K562 (cell line): Measurements from ENCODE around the gene SLC28A3. TPM values are rescaled to one million over a fixed set of nuclear protein-coding genes. Genes with fewer than 3 reads are reported as not detected.

Experiments
- ATAC-seq: fragments of 200-7000 bp; cut with Tn5 transposase; 3 replicates; pipeline ENCODE4 v1.9.1; 2020; ENCODE audit warnings: moderate library complexity
- BruUV-seq: library from RNA; stranded (reverse); fragments of 400-500 nt; replicated peaks from 2 replicates; lab custom pipeline; 2021; lab: Mats Ljungman, UMichigan
- CTCF ChIA-PET: fragments of 300-600 bp; formaldehyde crosslinking; extraction: SDS; loops from one replicate; lab custom pipeline; 2021; ENCODE audit warnings: low intra/inter-chr PET ratio; lab: Yijun Ruan, JAX
- POLR2A ChIA-PET: fragments of 300-600, 350-650 bp; sonication (Branson Sonifier 250); formaldehyde crosslinking; extraction: SDS; loops from one replicate; lab custom pipeline; 2021; ENCODE audit warnings: antibody characterized with exemption, inconsistent platforms; lab: Yijun Ruan, JAX
- DNase-seq, 4 experiments: peaks; one replicate each; pipeline versions ENCODE4 v3.0.0 to v3.0.0-alpha.2; 2011 to 2018; ENCODE audit warnings: low spot score in 3 of 4, mixed read lengths in 3 of 4; ENCODE audit errors: extremely low read depth in 1 of 4
- FAIRE-seq: peaks from 2 replicates; lab custom pipeline; 2011; peaks lifted over from hg19 to GRCh38; lab: Jason Lieb, UNC
- H2AFZ ChIP-seq: 2 replicates; pipeline ENCODE4 v1.6.0; 2011; ENCODE audit warnings: low read depth, low read length, control low read depth, inconsistent platforms
- H3K27ac ChIP-seq: fragments of 200-600 bp; 3 replicates; pipeline ENCODE4 v1.8.0; 2011; ENCODE audit warnings: low read depth, mild to moderate bottlenecking, control low read depth, inconsistent platforms, low read length, moderate library complexity, mixed read lengths; ENCODE audit errors: extremely low read depth
- H3K27me3 ChIP-seq, 2 experiments: fragments of 300-600 bp in 1 of 2; 2 replicates in 1 of 2; 3 replicates in 1 of 2; pipeline versions ENCODE4 v1.6.0 to v1.8.0; 2011; ENCODE audit warnings: inconsistent platforms in 2 of 2, low read length in 2 of 2, mild to moderate bottlenecking in 1 of 2, mixed read lengths in 1 of 2, moderate library complexity in 1 of 2; ENCODE audit not compliant: control insufficient read depth in 2 of 2, insufficient read depth in 2 of 2
- H3K36me3 ChIP-seq: fragments of 300-600 bp; 3 replicates; pipeline ENCODE4 v1.8.0; 2011; ENCODE audit warnings: mild to moderate bottlenecking, low read length, inconsistent platforms; ENCODE audit not compliant: control insufficient read depth, insufficient read depth
- H3K4me1 ChIP-seq, 2 experiments: fragments of 200-600 bp in 1 of 2; replicated peaks in 1 of 2; 2 replicates in 1 of 2; 3 replicates in 1 of 2; pipeline versions ENCODE4 v1.5.1 to v1.8.0; 2011; ENCODE audit warnings: inconsistent platforms in 2 of 2, low read length in 2 of 2, mild to moderate bottlenecking in 1 of 2, mixed read lengths in 1 of 2, moderate library complexity in 1 of 2; ENCODE audit not compliant: control insufficient read depth in 2 of 2, insufficient read depth in 2 of 2
- H3K4me2 ChIP-seq: 2 replicates; pipeline ENCODE4 v1.6.1; 2011; ENCODE audit warnings: low read length, control low read depth, inconsistent platforms, mixed read lengths; ENCODE audit not compliant: insufficient read depth
- H3K4me3 ChIP-seq: fragments of 200-600 bp; sonication (generic), shearing (Covaris generic); 2 replicates; pipeline ENCODE4 v1.5.1; 2016; ENCODE audit warnings: control low read depth, inconsistent platforms
- H3K79me2 ChIP-seq: fragments of 200-600 bp; 3 replicates; pipeline ENCODE4 v1.8.0; 2011; ENCODE audit warnings: low read length, inconsistent platforms; ENCODE audit not compliant: control insufficient read depth, insufficient read depth
- H3K9ac ChIP-seq, 2 experiments: 2 replicates each; pipeline versions ENCODE4 v1.6.0 to v1.6.1; 2011; ENCODE audit warnings: low read depth in 2 of 2, low read length in 2 of 2, control low read depth in 1 of 2, inconsistent platforms in 1 of 2, mild to moderate bottlenecking in 1 of 2, mixed read lengths in 1 of 2; ENCODE audit not compliant: insufficient read depth in 1 of 2
- H3K9me1 ChIP-seq: one replicate; pipeline ENCODE4 v1.6.0; 2011; ENCODE audit warnings: inconsistent platforms, mild to moderate bottlenecking, low read length, moderate library complexity; ENCODE audit not compliant: control insufficient read depth, insufficient read depth
- H3K9me3 ChIP-seq: replicated peaks from 2 replicates; pipeline ENCODE4 v1.5.1; 2011; ENCODE audit warnings: low read depth, low read length, inconsistent platforms; ENCODE audit not compliant: control insufficient read depth, insufficient read depth
- H4K20me1 ChIP-seq: replicated peaks from 2 replicates; pipeline ENCODE4 v1.6.1; 2011; ENCODE audit warnings: low read length, inconsistent platforms, mixed read lengths; ENCODE audit not compliant: control insufficient read depth, insufficient read depth
- EHMT2 ChIP-seq: fragments of 450-650 bp; IDR thresholded peaks from 2 replicates; pipeline ENCODE4 v1.6.1; 2018; ENCODE audit warnings: antibody characterized with exemption
- GATAD2B ChIP-seq: fragments of 450-650 bp; IDR thresholded peaks from 2 replicates; pipeline ENCODE4 v1.6.1; 2017; ENCODE audit warnings: mild to moderate bottlenecking, borderline replicate concordance
- JUN ChIP-seq, 2 experiments: sonication (generic) in 1 of 2; formaldehyde crosslinking in 1 of 2; IDR thresholded peaks; 2 replicates each; pipeline versions ENCODE4 v1.6.1 to v1.8.0; 2012 to 2022; ENCODE audit warnings: borderline replicate concordance in 2 of 2, mild to moderate bottlenecking in 2 of 2, improper control_type of control experiment in 1 of 2, low read depth in 1 of 2, low read length in 1 of 2, missing genetic modification reagents in 1 of 2
- MBD2 ChIP-seq: sonication (generic); IDR thresholded peaks from 2 replicates; pipeline ENCODE4 v1.6.1; 2016; ENCODE audit warnings: low read depth, borderline replicate concordance
- NCOA6 ChIP-seq: fragments of 450-650 bp; IDR thresholded peaks from 2 replicates; pipeline ENCODE4 v1.6.1; 2017; ENCODE audit warnings: mild to moderate bottlenecking
- NFXL1 ChIP-seq: fragments of 450-650 bp; formaldehyde crosslinking; IDR thresholded peaks from 2 replicates; pipeline ENCODE4 v1.4.0; 2021; ENCODE audit warnings: mild to moderate bottlenecking
- RBM15 ChIP-seq: fragments of 200-400 bp; formaldehyde crosslinking; IDR thresholded peaks from 2 replicates; pipeline ENCODE4 v1.6.1; 2018; ENCODE audit warnings: mild to moderate bottlenecking, low read length, moderate library complexity; ENCODE audit not compliant: insufficient read depth
- SNIP1 ChIP-seq: fragments of 450-650 bp; IDR thresholded peaks from 2 replicates; pipeline ENCODE4 v1.7.1; 2017; ENCODE audit warnings: low read depth, mild to moderate bottlenecking
- ZHX1 ChIP-seq: fragments of 150-350 bp; conservative IDR thresholded peaks from 2 replicates; pipeline ENCODE4 v1.6.1; 2014; ENCODE audit warnings: low read length
- WGBS: fragments of 100-300 bp; shearing (Covaris generic); methylation state at CpG from one replicate; pipeline ENCODE4 v1.1.6; 2016; ENCODE audit warnings: low coverage, mixed read lengths; ENCODE audit not compliant: insufficient coverage; ENCODE audit errors: missing lambda C conversion rate; 5-methylcytosine and 5-hydroxymethylcytosine counted together
- in situ Hi-C: fragments of 300-500 bp; cut with MboI; formaldehyde crosslinking; loops from 4 replicates; pipeline ENCODE4 v1.15.0; 2018; ENCODE audit warnings: inconsistent platforms, mixed read lengths
- intact Hi-C: fragments of 100-400 bp; cut with micrococcal nuclease; formaldehyde crosslinking; loops from 2 replicates; pipeline ENCODE4 v1.14.2; 2022
- polyA plus RNA-seq, 8 experiments: library from polyadenylated mRNA; depleted of rRNA in 4 of 8; stranded (reverse) in 5 of 8; unstranded in 3 of 8; fragments of >200 nt; fragmentation: Nextera tagmentation in 2 of 8; fragmentation: Illumina TruSeq in 1 of 8; extraction: Ambion mirVana in 2 of 8; extraction: Trizol in 1 of 8; gene quantifications; 2 replicates each; pipeline versions ENCODE4 v1.2.1 to v1.2.3, GENCODE V29; 2011 to 2014; ENCODE audit warnings: inconsistent platforms in 1 of 8, missing spikeins in 1 of 8
- total RNA-seq, 7 experiments: library from RNA; depleted of rRNA in 6 of 7; stranded (reverse); fragments of >200 nt in 6 of 7; fragmentation: Illumina TruSeq in 2 of 7; extraction: Trizol in 2 of 7; gene quantifications; 2 replicates each; pipeline versions ENCODE4 v1.2.1 to v1.2.3, GENCODE V29; 2011 to 2021; ENCODE audit warnings: low replicate concordance in 1 of 7
- TF ChIP-seq, protein P1 (sequence below): sonication (generic); formaldehyde crosslinking; IDR thresholded peaks from 2 replicates; pipeline ENCODE4 v1.8.1; 2023; ENCODE audit warnings: mild to moderate bottlenecking, missing genetic modification reagents

Gene SLC28A3
- total and polyA plus RNA-seq, 9 of the 15 experiments (the other 6 are each of a cell fraction or from before 2014, with no cell fraction given) = not detected

GRCh38 chr9:84386753-84387152 is 46.2 kb upstream of the SLC28A3 start (continued):
- TF ChIP-seq JUN (IDR thresholded peaks at IDR 0.05; ENCODE audit: borderline replicate concordance, low read depth, low read length) (no peak), JUN (CRISPR knock-in tag; IDR thresholded peaks at IDR 0.05; ENCODE audit: borderline replicate concordance) (no peak), SNIP1 (no peak), MBD2 (no peak), NCOA6 (no peak)

DNA sequence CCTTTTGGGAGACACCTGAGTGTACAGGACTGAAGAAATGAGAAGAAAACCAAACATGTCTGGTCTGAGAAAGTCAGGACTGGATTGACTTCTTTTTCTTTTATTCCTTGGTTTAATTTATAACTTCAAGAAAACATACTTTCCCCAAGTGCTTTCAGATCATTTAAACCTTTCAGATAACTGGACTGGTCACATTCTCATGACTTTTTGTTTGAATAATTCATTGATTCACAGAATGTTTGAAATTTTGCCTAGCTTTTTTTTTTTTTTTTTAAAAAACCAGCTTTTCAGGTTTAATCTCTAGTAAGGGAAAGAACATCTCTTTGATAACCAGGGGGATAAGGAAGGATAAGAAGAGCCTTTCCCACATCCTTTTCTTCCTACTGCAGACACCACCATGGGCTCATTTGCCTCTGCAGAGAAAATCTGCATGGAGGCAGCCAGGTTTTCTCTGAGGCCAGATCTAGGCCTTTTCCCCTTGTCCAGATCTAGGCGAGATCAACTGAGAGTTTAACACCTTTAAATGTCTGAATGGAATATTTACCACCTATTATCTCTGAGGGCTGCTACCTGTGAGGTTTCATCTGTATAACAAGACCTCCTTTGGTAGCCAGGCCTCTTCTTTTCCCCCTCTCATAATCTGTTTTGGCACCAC is 45.0 kb upstream of the SLC28A3 start:
- no peaks in the 10 kb centered on the region for H3K36me3 ChIP-seq
- no peak overlapping the region for H3K9ac ChIP-seq
- H3K9me3 ChIP-seq = no peaks in the 10 kb centered on the region
- in situ Hi-C loops = loop anchor here (25.0 kb wide), 1 partner anchor 1402 kb away; no protein-coding TSS in a partner anchor
- H3K27me3 ChIP-seq = no peaks in the 10 kb centered on the region
- intact Hi-C loops = no loop called here
- no peak overlapping the region for H3K4me3 ChIP-seq
- ChIA-PET POLR2A (no interaction called here), CTCF (no interaction called here)
- no TSS peak for BruUV-seq
- no peaks in the 10 kb centered on the region for H3K79me2 ChIP-seq
- 17% methylated on average over 1 of the region's 1 CpG for WGBS
- no peaks in the 10 kb centered on the region for H4K20me1 ChIP-seq
- no peak overlapping the region for H2AFZ ChIP-seq
- H3K4me2 ChIP-seq = no peak overlapping the region
- FAIRE-seq (no peak), DNase-seq (no peak)
- TF ChIP-seq EHMT2 (no peak), NFXL1 (CRISPR knock-in tag) (no peak), RBM15 (no peak), ZHX1 (no peak), GATAD2B (no peak)
- TF ChIP-seq, protein P1, sequence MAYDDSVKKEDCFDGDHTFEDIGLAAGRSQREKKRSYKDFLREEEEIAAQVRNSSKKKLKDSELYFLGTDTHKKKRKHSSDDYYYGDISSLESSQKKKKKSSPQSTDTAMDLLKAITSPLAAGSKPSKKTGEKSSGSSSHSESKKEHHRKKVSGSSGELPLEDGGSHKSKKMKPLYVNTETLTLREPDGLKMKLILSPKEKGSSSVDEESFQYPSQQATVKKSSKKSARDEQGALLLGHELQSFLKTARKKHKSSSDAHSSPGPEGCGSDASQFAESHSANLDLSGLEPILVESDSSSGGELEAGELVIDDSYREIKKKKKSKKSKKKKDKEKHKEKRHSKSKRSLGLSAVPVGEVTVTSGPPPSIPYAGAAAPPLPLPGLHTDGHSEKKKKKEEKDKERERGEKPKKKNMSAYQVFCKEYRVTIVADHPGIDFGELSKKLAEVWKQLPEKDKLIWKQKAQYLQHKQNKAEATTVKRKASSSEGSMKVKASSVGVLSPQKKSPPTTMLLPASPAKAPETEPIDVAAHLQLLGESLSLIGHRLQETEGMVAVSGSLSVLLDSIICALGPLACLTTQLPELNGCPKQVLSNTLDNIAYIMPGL (CRISPR knock-in tag) = no peak
- TF ChIP-seq, all 486 proteins: peak for 0
- Histone ChIP-seq H3K9me1 (no peaks in the 10 kb centered on the region), H3K27ac (no peak overlapping the region), H3K4me1 (peaks cover 0 to 4% of the 10 kb centered on the region in 2 experiments; a peak in 2 of 5 replicates)
- ATAC-seq = no peak
